Fibroblast of skin of scalp (primary cell): ENCODE measurements around the gene PTGS1.
A peak's percentile ranks its signal among the peaks of the same experiment; 100 is the strongest.

ENCODE experiments used
- DNase-seq: peaks from one replicate; pipeline ENCODE4 v3.0.0-alpha.2; 2013

PTGS1 gene

DNA sequence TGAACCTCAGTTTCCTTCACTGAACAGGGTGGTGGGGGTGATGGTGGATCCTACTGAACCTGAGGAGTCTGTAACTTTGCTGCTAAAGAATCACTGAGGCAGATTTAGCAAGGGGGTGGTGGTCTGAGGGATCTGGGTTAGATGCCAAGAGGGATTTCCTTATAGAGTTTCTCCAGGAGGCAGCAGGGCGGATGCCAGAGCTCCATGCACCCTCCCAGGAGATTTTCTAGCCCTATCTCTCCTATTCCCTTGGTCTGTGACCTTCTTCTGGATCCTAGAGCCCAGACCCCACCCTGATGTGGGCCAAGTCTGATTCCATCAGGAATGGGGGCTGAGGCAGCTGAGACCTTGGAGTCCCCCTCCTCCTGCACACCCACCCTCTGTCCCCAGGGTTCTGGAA lies 6.0 kb downstream of the PTGS1 start:
- no peak for DNase-seq

GRCh38 chr9:122377241-122378164 lies 6.7 kb downstream of the PTGS1 start:
- no peak for DNase-seq

DNA sequence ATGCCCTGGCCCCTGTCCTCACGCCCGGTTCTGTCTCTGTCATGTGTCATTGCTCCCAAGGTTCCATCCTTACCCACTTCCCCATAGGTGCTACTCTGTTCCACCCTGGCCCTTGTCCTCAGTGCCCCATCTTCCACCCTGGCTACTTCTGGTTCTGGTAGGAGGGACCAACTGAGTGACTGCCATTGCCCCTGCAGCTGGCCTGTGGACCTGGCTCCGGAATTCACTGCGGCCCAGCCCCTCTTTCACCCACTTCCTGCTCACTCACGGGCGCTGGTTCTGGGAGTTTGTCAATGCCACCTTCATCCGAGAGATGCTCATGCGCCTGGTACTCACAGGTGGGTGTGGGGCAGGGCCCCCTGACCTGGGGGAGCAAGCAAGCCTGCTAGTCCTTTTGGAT lies 7.4 kb downstream of the PTGS1 start:
- DNase-seq, result no peak

DNA sequence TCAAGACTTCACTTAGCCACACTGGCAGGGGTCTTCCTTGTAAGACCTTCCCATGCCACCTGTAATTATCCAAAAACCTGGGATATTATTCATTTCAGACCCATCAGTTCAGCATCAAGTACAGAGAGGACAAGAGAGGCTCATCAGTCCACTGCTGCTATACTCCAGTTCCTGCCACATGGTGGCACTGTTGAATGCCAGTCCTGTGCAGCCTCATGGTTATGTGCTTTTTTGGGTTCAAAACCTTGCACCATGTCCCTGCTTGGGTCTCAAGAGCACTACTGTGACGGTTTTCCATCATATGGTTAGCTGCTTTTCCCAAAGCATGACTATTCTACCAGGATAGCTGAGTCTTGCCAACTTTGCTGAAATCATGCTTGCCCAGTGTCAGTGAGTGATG lies 8.5 kb downstream of the PTGS1 start:
- no peak for DNase-seq

- DNase-seq, result no peak
Observed at GRCh38 chr9:122380293-122380692, 9.5 kb downstream of the PTGS1 start.

DNA sequence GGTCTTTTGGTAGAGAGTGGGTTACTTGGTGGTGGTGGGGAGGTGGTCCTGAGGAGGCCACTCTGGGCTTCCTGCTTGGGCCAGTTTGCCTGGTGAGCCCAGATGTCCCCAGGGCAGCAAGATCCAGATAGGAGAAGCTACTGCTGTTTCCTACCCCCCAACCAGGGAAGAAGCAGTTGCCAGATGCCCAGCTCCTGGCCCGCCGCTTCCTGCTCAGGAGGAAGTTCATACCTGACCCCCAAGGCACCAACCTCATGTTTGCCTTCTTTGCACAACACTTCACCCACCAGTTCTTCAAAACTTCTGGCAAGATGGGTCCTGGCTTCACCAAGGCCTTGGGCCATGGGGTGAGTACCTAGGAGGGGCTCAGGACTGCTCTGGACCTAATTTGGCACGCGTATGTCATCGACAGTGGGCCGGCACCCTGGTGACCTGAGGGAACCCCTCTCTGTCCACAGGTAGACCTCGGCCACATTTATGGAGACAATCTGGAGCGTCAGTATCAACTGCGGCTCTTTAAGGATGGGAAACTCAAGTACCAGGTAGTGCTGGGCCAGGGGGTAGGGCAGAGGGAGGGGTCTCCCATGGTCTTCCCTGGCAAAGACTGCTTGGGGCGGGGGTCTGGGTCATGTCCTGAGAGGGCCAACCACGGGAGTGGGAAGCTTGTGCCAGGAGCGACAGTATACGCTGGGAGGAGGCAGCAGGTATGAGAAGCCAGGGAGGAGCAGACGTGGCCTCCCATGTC lies 10.6 kb downstream of the PTGS1 start:
- no peak for DNase-seq

DNA sequence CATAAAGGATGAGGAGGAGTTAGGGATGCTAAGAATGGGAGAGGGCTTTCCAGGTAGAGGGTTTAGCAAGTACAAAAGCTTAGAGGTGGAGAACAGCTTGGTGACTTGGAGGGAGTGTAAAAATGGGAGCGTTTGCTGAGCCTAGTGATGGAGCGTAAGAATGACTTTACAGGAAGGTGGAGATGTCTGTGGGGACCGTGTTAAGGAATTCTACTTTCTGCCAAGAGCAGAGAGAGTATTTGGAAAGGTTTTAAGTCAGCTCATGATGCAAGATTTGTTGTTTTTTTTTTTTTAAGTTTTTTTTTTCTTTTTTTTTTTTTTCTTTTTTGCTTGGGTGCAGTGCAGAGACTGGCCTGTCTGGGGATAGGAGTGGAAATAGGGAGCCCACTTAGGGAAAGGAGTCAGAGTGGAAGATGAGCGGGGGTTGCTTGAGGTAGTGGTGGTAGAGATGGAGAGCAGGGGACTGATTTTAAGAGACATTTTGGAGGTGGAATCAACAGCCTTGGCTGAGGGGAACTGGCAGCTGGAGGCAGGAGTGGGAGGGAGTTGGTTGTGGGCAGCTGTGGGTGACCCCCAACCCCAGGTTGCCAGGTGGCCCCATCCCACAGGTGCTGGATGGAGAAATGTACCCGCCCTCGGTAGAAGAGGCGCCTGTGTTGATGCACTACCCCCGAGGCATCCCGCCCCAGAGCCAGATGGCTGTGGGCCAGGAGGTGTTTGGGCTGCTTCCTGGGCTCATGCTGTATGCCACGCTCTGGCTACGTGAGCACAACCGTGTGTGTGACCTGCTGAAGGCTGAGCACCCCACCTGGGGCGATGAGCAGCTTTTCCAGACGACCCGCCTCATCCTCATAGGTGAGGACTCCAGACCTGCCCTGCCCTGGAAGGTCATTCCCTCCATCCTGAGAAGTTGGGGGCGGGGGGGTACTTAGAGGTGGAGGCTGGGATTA lies 12.4 kb downstream of the PTGS1 start:
- peak; percentile 35 for DNase-seq

- peak; percentile 39 for DNase-seq
Observed at GRCh38 chr9:122383992-122384461, 13.2 kb downstream of the PTGS1 start.

GRCh38 chr9:122386311-122386872 lies 15.6 kb downstream of the PTGS1 start:
- no peak for DNase-seq

DNA sequence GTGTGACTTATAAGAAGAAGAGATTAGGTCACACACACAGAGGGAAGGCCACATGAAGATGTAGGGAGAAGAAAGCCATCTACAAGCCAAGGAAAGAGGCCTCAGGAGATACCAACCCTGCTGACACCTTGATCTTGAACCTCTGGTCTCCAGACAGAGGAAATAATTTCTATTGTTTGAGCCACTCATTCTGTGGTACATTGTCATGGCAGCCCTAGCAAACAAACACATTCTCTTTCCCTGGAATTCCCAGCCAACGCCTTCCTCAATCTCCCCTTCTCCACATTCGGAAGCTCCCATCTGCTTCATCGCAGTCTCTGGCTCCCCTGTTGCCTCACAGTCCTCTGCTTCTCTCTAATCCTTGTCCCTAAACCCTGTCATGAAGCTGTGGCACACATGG lies 16.7 kb downstream of the PTGS1 start:
- no peak for DNase-seq

- DNase-seq, result no peak
Observed at GRCh38 chr9:122389195-122389594, 18.4 kb downstream of the PTGS1 start.

DNA sequence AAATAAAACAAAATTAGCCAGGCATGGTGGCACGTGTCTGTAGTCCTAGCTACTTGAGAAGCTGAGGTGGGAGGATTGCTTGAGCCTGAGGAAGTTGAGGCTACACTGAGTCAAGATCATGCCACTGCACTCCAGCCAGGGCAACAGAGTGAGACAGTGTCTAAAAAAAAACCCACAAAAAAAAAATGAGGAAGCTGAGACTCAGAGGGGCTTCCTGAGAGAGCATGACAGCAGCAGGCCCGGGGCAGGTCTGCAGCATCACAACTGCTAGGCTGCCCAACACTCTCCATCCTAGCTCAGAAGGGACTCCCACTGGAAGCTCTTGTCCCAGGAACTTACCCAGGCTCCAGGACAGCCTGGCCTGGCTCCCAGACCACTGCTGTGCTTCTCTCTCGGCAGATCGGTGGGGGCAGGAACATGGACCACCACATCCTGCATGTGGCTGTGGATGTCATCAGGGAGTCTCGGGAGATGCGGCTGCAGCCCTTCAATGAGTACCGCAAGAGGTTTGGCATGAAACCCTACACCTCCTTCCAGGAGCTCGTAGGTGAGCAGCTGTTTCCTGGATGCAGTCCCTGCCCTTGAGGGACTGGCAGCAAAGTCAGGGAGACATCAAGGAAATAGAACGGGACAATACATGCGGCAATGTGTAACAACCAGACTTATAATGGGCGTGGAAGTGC lies 19.1 kb downstream of the PTGS1 start:
- no peak for DNase-seq

DNA sequence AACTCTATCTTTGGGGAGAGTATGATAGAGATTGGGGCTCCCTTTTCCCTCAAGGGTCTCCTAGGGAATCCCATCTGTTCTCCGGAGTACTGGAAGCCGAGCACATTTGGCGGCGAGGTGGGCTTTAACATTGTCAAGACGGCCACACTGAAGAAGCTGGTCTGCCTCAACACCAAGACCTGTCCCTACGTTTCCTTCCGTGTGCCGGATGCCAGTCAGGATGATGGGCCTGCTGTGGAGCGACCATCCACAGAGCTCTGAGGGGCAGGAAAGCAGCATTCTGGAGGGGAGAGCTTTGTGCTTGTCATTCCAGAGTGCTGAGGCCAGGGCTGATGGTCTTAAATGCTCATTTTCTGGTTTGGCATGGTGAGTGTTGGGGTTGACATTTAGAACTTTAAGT lies 21.5 kb downstream of the PTGS1 start:
- no peak for DNase-seq

DNA sequence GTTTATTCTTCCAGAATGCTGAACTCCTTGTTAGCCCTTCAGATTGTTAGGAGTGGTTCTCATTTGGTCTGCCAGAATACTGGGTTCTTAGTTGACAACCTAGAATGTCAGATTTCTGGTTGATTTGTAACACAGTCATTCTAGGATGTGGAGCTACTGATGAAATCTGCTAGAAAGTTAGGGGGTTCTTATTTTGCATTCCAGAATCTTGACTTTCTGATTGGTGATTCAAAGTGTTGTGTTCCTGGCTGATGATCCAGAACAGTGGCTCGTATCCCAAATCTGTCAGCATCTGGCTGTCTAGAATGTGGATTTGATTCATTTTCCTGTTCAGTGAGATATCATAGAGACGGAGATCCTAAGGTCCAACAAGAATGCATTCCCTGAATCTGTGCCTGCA lies 21.9 kb downstream of the PTGS1 start:
- peak; percentile 44 for DNase-seq

DNA sequence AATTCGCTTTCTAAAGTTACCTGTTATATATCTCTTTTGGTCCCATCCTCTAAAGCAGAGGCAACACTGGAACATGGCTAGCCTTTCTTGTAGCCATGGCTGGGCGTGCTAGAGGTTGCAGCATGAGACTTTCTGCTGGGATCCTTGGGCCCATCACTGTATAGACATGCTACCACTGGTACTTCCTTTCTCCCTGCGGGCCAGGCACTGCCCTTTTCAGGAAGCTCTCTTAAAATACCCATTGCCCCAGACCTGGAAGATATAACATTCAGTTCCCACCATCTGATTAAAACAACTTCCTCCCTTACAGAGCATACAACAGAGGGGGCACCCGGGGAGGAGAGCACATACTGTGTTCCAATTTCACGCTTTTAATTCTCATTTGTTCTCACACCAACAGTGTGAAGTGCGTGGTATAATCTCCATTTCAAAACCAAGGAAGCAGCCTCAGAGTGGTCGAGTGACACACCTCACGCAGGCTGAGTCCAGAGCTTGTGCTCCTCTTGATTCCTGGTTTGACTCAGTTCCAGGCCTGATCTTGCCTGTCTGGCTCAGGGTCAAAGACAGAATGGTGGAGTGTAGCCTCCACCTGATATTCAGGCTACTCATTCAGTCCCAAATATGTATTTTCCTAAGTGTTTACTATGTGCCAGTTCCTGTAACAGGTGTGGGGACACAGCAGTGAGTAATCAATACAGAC lies 22.6 kb downstream of the PTGS1 start:
- no peak for DNase-seq

DNA sequence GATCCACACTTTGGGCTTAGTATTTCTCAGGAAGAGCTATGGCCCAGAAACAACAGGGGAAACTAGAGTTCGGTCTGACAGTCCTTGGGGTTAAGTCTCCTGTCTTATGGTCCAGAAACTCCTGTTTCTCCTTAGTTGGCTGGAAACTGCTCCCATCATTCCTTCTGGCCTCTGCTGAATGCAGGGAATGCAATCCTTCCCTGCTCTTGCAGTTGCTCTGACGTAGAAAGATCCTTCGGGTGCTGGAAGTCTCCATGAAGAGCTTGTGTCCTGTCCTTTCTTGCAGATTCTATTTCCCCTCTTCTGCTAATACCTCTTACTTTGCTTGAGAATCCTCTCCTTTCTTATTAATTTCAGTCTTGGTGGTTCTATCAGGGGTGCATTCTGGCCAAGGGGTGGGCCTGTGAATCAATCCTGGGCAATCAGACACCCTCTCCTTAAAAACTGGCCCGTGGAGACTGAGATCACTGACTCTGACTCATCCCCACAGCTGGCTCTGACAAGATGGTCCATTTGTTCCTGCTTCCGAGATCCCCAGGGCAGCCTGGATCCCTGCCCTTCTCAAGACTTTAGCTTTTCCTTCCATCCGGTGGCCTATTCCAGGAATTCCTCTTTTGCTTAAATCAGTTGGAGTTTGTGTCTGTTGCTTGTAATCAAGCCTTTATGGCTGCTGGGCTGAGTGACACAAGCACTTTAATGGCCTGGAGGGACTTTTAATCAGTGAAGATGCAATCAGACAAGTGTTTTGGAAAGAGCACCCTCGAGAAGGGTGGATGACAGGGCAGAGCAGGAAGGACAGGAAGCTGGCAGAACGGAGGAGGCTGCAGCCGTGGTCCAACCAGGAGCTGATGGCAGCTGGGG lies 23.7 kb downstream of the PTGS1 start:
- peak; percentile 74 for DNase-seq

DNA sequence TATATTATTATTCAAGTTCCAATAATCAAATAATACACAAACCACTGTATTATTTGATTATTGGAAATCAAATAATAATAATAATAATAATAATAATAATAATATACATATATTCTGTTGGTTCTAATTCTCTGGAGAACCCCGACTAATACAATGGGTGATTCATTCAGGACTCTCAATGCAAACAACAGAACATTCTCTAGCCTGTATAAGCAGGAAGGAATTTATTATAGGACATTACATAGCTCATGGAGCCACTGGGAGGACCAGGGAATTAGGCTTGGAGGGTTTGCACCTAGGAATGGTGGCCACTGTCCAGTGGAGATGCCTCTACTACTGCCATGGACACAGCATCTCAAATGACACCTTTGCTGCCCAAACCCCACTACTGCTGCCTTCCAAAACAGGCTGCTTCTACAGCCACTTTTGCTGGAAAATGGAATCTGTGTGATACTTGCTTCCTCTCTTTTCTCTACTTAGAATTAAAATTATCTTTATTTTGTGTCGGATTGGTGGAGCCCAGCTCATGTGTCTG lies 25.9 kb downstream of the PTGS1 start:
- no peak for DNase-seq

DNA sequence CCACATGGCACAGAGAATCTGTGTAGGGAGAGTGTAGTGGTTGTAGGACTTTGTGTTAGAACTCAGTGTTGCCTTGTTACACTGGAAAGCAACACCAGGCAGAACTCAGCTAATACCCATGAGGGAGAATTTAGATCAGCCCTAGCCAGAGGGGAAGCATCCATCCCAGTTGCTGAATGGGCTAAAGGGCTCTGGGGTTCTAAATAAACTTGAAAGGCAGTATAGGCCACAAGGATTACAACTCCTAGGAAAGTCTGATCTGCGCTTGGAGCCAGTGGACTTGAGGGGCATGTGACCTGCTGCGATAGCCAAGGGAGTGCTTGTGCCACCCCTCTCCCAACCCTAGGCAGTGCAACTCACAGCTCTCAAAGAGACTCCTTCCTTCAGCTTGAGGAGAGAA lies 26.9 kb downstream of the PTGS1 start:
- DNase-seq, result no peak

DNA sequence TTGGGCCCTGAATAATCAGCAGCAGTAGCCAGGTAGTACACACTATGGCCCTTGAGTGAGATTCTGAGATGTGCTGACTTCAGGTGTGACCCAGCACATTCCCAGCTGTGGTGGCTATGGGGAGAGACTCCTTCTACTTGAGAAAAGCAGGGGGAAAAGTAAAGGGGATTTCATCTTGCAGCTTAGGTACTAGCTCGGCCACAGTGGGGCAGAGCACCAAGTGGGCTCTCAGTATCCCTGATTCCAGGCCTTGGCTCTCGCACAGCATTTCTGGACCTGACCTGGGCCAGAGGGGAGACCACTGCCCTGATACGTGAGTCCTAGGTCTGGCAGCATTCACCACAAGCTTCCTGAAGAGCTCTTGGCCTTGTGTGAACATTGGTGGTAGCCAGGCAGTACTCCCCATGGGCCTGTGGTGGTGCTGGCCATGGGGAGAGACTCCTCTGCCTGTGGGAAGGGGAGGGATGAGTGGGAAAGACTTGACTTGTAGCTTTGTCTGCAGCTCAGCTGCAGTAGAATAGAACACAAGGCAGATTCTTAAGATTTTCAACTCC lies 27.6 kb downstream of the PTGS1 start:
- no peak for DNase-seq
